HepG2 (cell line): ENCODE data around the gene ITGAE. TPM values are rescaled to one million over a fixed set of nuclear protein-coding genes. Genes with fewer than 3 reads are reported as not detected.
A peak's percentile ranks its signal among the peaks of the same experiment; 100 is the strongest.

Experiments used
- CC2D1A ChIP-seq: sonication (generic); formaldehyde crosslinking; IDR thresholded peaks from 2 replicates; pipeline ENCODE4 v1.8.1; 2023; ENCODE audit warnings: mild to moderate bottlenecking, missing genetic modification reagents
- CREM ChIP-seq, 2 experiments: sonication (generic) in 1 of 2; formaldehyde crosslinking in 1 of 2; IDR thresholded peaks; 2 replicates each; pipeline versions ENCODE4 v1.4.0 to v1.6.1; 2016 to 2020; ENCODE audit warnings: antibody characterized with exemption in 1 of 2, mild to moderate bottlenecking in 1 of 2, missing genetic modification reagents in 1 of 2
- ETV6 ChIP-seq: sonication (generic); formaldehyde crosslinking; conservative IDR thresholded peaks from 2 replicates; pipeline ENCODE4 v1.4.0; 2020; ENCODE audit warnings: missing genetic modification reagents
- FOXK1 ChIP-seq: sonication (generic); formaldehyde crosslinking; IDR thresholded peaks from 2 replicates; pipeline ENCODE4 v1.4.0; 2020; ENCODE audit warnings: low read depth, missing genetic modification reagents, borderline replicate concordance
- KLF6 ChIP-seq: IDR thresholded peaks from 2 replicates; pipeline ENCODE4 v1.8.0; 2016; ENCODE audit warnings: missing biosample characterization, missing genetic modification reagents
- NFE2L1 ChIP-seq: sonication (generic); formaldehyde crosslinking; IDR thresholded peaks from 2 replicates; pipeline ENCODE4 v1.4.0; 2020; ENCODE audit warnings: missing genetic modification reagents, mild to moderate bottlenecking, borderline replicate concordance
- PCBP2 ChIP-seq: fragments of 200-400 bp; formaldehyde crosslinking; optimal IDR thresholded peaks from 2 replicates; pipeline ENCODE3; 2018; ENCODE audit warnings: low read length, low read depth; ENCODE audit not compliant: poor library complexity, severe bottlenecking
- RFXAP ChIP-seq: sonication (generic); formaldehyde crosslinking; IDR thresholded peaks from 2 replicates; pipeline ENCODE4 v1.4.0; 2020; ENCODE audit warnings: missing genetic modification reagents, borderline replicate concordance
- SIN3A ChIP-seq: IDR thresholded peaks from 2 replicates; pipeline ENCODE4 v1.6.1; 2011; ENCODE audit warnings: low read depth, mild to moderate bottlenecking, control low read depth, low read length, borderline replicate concordance
- SP1 ChIP-seq, 2 experiments: fragments of 450-650 bp in 1 of 2; sonication (generic) in 1 of 2; formaldehyde crosslinking in 1 of 2; IDR thresholded peaks; 2 replicates each; pipeline versions ENCODE4 v1.4.0 to v1.6.1; 2016 to 2020; ENCODE audit warnings: missing genetic modification reagents in 1 of 2
- SRY ChIP-seq: sonication (generic); formaldehyde crosslinking; IDR thresholded peaks from 2 replicates; pipeline ENCODE4 v1.8.0; 2022; ENCODE audit warnings: mild to moderate bottlenecking, missing genetic modification reagents
- TAF15 ChIP-seq: fragments of 200-400 bp; formaldehyde crosslinking; IDR thresholded peaks from one replicate; pipeline ENCODE4 v1.6.1; 2018; ENCODE audit warnings: mild to moderate bottlenecking, low read depth, low read length; ENCODE audit not compliant: poor library complexity, severe bottlenecking
- TEAD2 ChIP-seq: sonication (generic); formaldehyde crosslinking; IDR thresholded peaks from 2 replicates; pipeline ENCODE4 v1.9.0; 2021; ENCODE audit warnings: missing genetic modification reagents
- YEATS2 ChIP-seq: sonication (generic); formaldehyde crosslinking; IDR thresholded peaks from 2 replicates; pipeline ENCODE4 v1.4.0; 2020; ENCODE audit warnings: missing genetic modification reagents, borderline replicate concordance
- ZBTB21 ChIP-seq: sonication (generic); formaldehyde crosslinking; IDR thresholded peaks from 2 replicates; pipeline ENCODE4 v1.4.0; 2020; ENCODE audit warnings: missing genetic modification reagents
- ZIK1 ChIP-seq: sonication (generic); formaldehyde crosslinking; IDR thresholded peaks from 2 replicates; pipeline ENCODE4 v1.5.0; 2020; ENCODE audit warnings: mild to moderate bottlenecking, low read depth, missing genetic modification reagents, borderline replicate concordance
- ZNF20 ChIP-seq: sonication (generic); formaldehyde crosslinking; IDR thresholded peaks from 2 replicates; pipeline ENCODE4 v1.4.0; 2020; ENCODE audit warnings: mild to moderate bottlenecking, moderate library complexity, missing genetic modification reagents
- ZNF251 ChIP-seq: sonication (generic); formaldehyde crosslinking; IDR thresholded peaks from 2 replicates; pipeline ENCODE4 v1.9.0; 2021; ENCODE audit warnings: mild to moderate bottlenecking, missing genetic modification reagents
- ZNF460 ChIP-seq: sonication (generic); formaldehyde crosslinking; IDR thresholded peaks from 2 replicates; pipeline ENCODE4 v1.5.1; 2020; ENCODE audit warnings: missing genetic modification reagents, mild to moderate bottlenecking, borderline replicate concordance
- ZNF703 ChIP-seq: sonication (generic); formaldehyde crosslinking; IDR thresholded peaks from 2 replicates; pipeline ENCODE4 v1.5.1; 2020; ENCODE audit warnings: missing genetic modification reagents, mild to moderate bottlenecking, moderate library complexity, borderline replicate concordance
- ZNF781 ChIP-seq: sonication (generic); formaldehyde crosslinking; IDR thresholded peaks from 2 replicates; pipeline ENCODE4 v1.5.1; 2020; ENCODE audit warnings: borderline replicate concordance, mild to moderate bottlenecking, missing genetic modification reagents; ENCODE audit errors: not compliant biosample characterization
- polyA plus RNA-seq, 8 experiments: library from polyadenylated mRNA; depleted of rRNA in 3 of 8; stranded (reverse) in 7 of 8; unstranded in 1 of 8; fragments of >200 nt; fragmentation: Illumina TruSeq in 4 of 8; extraction: Trizol in 4 of 8; gene quantifications; 2 replicates each; pipeline versions ENCODE4 v1.2.1 to v1.2.3, GENCODE V29; 2011 to 2016; ENCODE audit warnings: low read depth in 4 of 8, missing spikeins in 1 of 8, mixed read lengths in 1 of 8; ENCODE audit not compliant: insufficient read depth in 1 of 8
- total RNA-seq, 5 experiments: library from RNA; depleted of rRNA; stranded (reverse); fragments of >200 nt; fragmentation: Illumina TruSeq; extraction: Trizol; gene quantifications; 2 replicates each; pipeline ENCODE4 v1.2.3, GENCODE V29; 2016; ENCODE audit warnings: low read depth in 1 of 5
- TF ChIP-seq, protein P1 (sequence below): fragments of 450-650 bp; IDR thresholded peaks from 2 replicates; pipeline ENCODE4 v1.6.1; 2017
- TF ChIP-seq, protein P2 (sequence below), 2 experiments: sonication (generic) in 1 of 2; formaldehyde crosslinking in 1 of 2; IDR thresholded peaks; 2 replicates each; pipeline versions ENCODE4 v1.4.0 to v1.6.1; 2018 to 2020; ENCODE audit warnings: missing genetic modification reagents in 2 of 2, borderline replicate concordance in 1 of 2, low read depth in 1 of 2, mild to moderate bottlenecking in 1 of 2, missing biosample characterization in 1 of 2
- TF ChIP-seq, protein P3 (sequence below): sonication (generic); formaldehyde crosslinking; IDR thresholded peaks from 2 replicates; pipeline ENCODE4 v1.4.0; 2020; ENCODE audit warnings: mild to moderate bottlenecking, missing genetic modification reagents, borderline replicate concordance

Gene ITGAE
- total and polyA plus RNA-seq, 2 of the 13 experiments (the other 11 are each of a cell fraction or from before 2014, with no cell fraction given) = 42.3 to 49.0 TPM

GRCh38 chr17:3668279-3669084, 132.5 kb downstream of the ITGAE start, which contains the start of the genes EMC6 and TAX1BP3 (continued):
- TF ChIP-seq RFXAP (CRISPR knock-in tag) (no peak), NFE2L1 (no peak), CREM (IDR thresholded peaks at IDR 0.05) (no peak; the same call in 1 of the 2 replicates), CREM (CRISPR knock-in tag; IDR thresholded peaks at IDR 0.05) (no peak), ZBTB21 (CRISPR knock-in tag) (peak; percentile 41), ZNF703 (CRISPR knock-in tag) (no peak; the same call in 1 of the 2 replicates), FOXK1 (CRISPR knock-in tag) (0 out of 2 replicates have a peak, but pooled peaks have one; percentile 8), ZNF460 (CRISPR knock-in tag) (no peak), ZNF20 (CRISPR knock-in tag) (no peak), ZNF781 (CRISPR knock-in tag) (peak; percentile 15), SIN3A (peak; percentile 55; the same call in 1 of the 2 replicates), PCBP2 (no peak), ETV6 (CRISPR knock-in tag) (0 out of 2 replicates have a peak, but pooled peaks have one; percentile 13), YEATS2 (CRISPR knock-in tag) (peak; percentile 62; the same call in 1 of the 2 replicates), SRY (CRISPR knock-in tag) (peak; percentile 84), CC2D1A (CRISPR knock-in tag) (no peak), TAF15 (no peak), SP1 (IDR thresholded peaks at IDR 0.05) (no peak), SP1 (CRISPR knock-in tag; IDR thresholded peaks at IDR 0.05) (peak; percentile 49; the same call in 1 of the 2 replicates), ZNF251 (CRISPR knock-in tag) (no peak), KLF6 (CRISPR knock-in tag) (no peak; the same call in 1 of the 2 replicates), ZIK1 (peak; percentile 62; the same call in 1 of the 2 replicates), TEAD2 (CRISPR knock-in tag) (no peak)
- TF ChIP-seq, protein P1, sequence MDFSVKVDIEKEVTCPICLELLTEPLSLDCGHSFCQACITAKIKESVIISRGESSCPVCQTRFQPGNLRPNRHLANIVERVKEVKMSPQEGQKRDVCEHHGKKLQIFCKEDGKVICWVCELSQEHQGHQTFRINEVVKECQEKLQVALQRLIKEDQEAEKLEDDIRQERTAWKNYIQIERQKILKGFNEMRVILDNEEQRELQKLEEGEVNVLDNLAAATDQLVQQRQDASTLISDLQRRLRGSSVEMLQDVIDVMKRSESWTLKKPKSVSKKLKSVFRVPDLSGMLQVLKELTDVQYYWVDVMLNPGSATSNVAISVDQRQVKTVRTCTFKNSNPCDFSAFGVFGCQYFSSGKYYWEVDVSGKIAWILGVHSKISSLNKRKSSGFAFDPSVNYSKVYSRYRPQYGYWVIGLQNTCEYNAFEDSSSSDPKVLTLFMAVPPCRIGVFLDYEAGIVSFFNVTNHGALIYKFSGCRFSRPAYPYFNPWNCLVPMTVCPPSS = no peak
- TF ChIP-seq, protein P2, sequence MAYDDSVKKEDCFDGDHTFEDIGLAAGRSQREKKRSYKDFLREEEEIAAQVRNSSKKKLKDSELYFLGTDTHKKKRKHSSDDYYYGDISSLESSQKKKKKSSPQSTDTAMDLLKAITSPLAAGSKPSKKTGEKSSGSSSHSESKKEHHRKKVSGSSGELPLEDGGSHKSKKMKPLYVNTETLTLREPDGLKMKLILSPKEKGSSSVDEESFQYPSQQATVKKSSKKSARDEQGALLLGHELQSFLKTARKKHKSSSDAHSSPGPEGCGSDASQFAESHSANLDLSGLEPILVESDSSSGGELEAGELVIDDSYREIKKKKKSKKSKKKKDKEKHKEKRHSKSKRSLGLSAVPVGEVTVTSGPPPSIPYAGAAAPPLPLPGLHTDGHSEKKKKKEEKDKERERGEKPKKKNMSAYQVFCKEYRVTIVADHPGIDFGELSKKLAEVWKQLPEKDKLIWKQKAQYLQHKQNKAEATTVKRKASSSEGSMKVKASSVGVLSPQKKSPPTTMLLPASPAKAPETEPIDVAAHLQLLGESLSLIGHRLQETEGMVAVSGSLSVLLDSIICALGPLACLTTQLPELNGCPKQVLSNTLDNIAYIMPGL (CRISPR knock-in tag; IDR thresholded peaks at IDR 0.05; ENCODE audit: borderline replicate concordance in 1 of 2, low read depth in 1 of 2) = peak; percentile 16 to 49; a peak in 3 of 4 replicates
- TF ChIP-seq, protein P3, sequence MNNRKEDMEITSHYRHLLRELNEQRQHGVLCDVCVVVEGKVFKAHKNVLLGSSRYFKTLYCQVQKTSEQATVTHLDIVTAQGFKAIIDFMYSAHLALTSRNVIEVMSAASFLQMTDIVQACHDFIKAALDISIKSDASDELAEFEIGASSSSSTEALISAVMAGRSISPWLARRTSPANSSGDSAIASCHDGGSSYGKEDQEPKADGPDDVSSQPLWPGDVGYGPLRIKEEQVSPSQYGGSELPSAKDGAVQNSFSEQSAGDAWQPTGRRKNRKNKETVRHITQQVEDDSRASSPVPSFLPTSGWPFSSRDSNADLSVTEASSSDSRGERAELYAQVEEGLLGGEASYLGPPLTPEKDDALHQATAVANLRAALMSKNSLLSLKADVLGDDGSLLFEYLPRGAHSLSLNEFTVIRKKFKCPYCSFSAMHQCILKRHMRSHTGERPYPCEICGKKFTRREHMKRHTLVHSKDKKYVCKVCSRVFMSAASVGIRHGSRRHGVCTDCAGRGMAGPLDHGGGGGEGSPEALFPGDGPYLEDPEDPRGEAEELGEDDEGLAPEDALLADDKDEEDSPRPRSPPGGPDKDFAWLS (CRISPR knock-in tag) = no peak
